Muscle layer of colon (tissue), 2 donors: ENCODE results near the gene CNTNAP5.

ENCODE experiments used
- H3K27ac ChIP-seq: one replicate; pipeline ENCODE4 v1.7.0; 2013; ENCODE audit warnings: low read depth, mild to moderate bottlenecking, low read length, moderate library complexity
- H3K27me3 ChIP-seq, 2 donors: one replicate each; pipeline ENCODE4 v1.7.0; 2013; ENCODE audit warnings: low read length in 2 of 2, mild to moderate bottlenecking in 2 of 2; ENCODE audit not compliant: insufficient read depth in 2 of 2, control insufficient read depth in 1 of 2
- H3K36me3 ChIP-seq: one replicate; pipeline ENCODE4 v1.7.0; 2013; ENCODE audit warnings: mild to moderate bottlenecking, low read length; ENCODE audit not compliant: insufficient read depth
- H3K4me1 ChIP-seq: one replicate; pipeline ENCODE4 v1.7.0; 2013; ENCODE audit warnings: mild to moderate bottlenecking, low read length; ENCODE audit not compliant: insufficient read depth
- H3K4me3 ChIP-seq, 2 donors: one replicate each; pipeline ENCODE4 v1.7.0; 2013; ENCODE audit warnings: low read length in 2 of 2, low read depth in 1 of 2, mild to moderate bottlenecking in 1 of 2, moderate library complexity in 1 of 2
- H3K9ac ChIP-seq: one replicate; pipeline ENCODE4 v1.7.0; 2013; ENCODE audit warnings: low read length
- H3K9me3 ChIP-seq: one replicate; pipeline ENCODE4 v1.7.0; 2013; ENCODE audit warnings: mild to moderate bottlenecking, low read length
- donor health status: abdominal sarcoma.
- donor health status: Adenocarcinoma of cecum.

CNTNAP5 gene

GRCh38 chr2:124211461-124211860, 186.4 kb downstream of the CNTNAP5 start:
- Histone ChIP-seq H3K9me3 (no peaks in the 10 kb centered on the region), H3K27me3 (no peaks in the 10 kb centered on the region), H3K36me3 (no peaks in the 10 kb centered on the region), H3K27ac (no peak overlapping the region), H3K4me3 (no peak overlapping the region), H3K4me1 (no peaks in the 10 kb centered on the region), H3K9ac (no peak overlapping the region)

- H3K27me3 ChIP-seq, result no peaks in the 10 kb centered on the region
These were observed 189.0 kb downstream of the CNTNAP5 start for GRCh38 chr2:124213977-124214587.

GRCh38 chr2:124246170-124246569, 221.1 kb downstream of the CNTNAP5 start:
- no peak overlapping the region for H3K9ac ChIP-seq
- no peaks in the 10 kb centered on the region for H3K27me3 ChIP-seq
- H3K36me3 ChIP-seq, result no peaks in the 10 kb centered on the region
- H3K4me1 ChIP-seq, result no peaks in the 10 kb centered on the region
- no peaks in the 10 kb centered on the region for H3K9me3 ChIP-seq
- H3K27ac ChIP-seq, result no peak overlapping the region
- no peak overlapping the region for H3K4me3 ChIP-seq

More at GRCh38 chr2:124213977-124214587, 189.0 kb downstream of the CNTNAP5 start:
- Histone ChIP-seq H3K9me3 (no peaks in the 10 kb centered on the region), H3K36me3 (no peaks in the 10 kb centered on the region), H3K9ac (no peak overlapping the region), H3K27ac (no peak overlapping the region), H3K4me1 (no peaks in the 10 kb centered on the region), H3K4me3 (no peak overlapping the region)

GRCh38 chr2:124248386-124248785, 223.3 kb downstream of the CNTNAP5 start:
- H3K4me1 ChIP-seq, result no peaks in the 10 kb centered on the region
- H3K4me3 ChIP-seq, result no peak overlapping the region
- H3K9me3 ChIP-seq, result no peaks in the 10 kb centered on the region
- no peaks in the 10 kb centered on the region for H3K27me3 ChIP-seq
- no peaks in the 10 kb centered on the region for H3K36me3 ChIP-seq
- no peak overlapping the region for H3K27ac ChIP-seq
- no peak overlapping the region for H3K9ac ChIP-seq

- no peaks in the 10 kb centered on the region for H3K27me3 ChIP-seq
- H3K27ac ChIP-seq, result no peak overlapping the region
- H3K36me3 ChIP-seq, result no peaks in the 10 kb centered on the region
- H3K4me1 ChIP-seq, result no peaks in the 10 kb centered on the region
- no peak overlapping the region for H3K9ac ChIP-seq
- no peak overlapping the region for H3K4me3 ChIP-seq
- no peaks in the 10 kb centered on the region for H3K9me3 ChIP-seq
These were observed 225.3 kb downstream of the CNTNAP5 start for GRCh38 chr2:124250433-124250832.

GRCh38 chr2:124254621-124255020, 229.5 kb downstream of the CNTNAP5 start:
- Histone ChIP-seq H3K4me3 (no peak overlapping the region), H3K9me3 (no peaks in the 10 kb centered on the region), H3K27me3 (no peaks in the 10 kb centered on the region), H3K4me1 (no peaks in the 10 kb centered on the region), H3K36me3 (no peaks in the 10 kb centered on the region), H3K27ac (no peak overlapping the region), H3K9ac (no peak overlapping the region)

GRCh38 chr2:124257120-124257519, 232.0 kb downstream of the CNTNAP5 start:
- Histone ChIP-seq H3K9ac (no peak overlapping the region), H3K9me3 (no peaks in the 10 kb centered on the region), H3K27ac (no peak overlapping the region), H3K4me1 (no peaks in the 10 kb centered on the region), H3K36me3 (no peaks in the 10 kb centered on the region), H3K27me3 (no peaks in the 10 kb centered on the region), H3K4me3 (no peak overlapping the region)

GRCh38 chr2:124258140-124258880, 233.2 kb downstream of the CNTNAP5 start:
- H3K36me3 ChIP-seq, result no peaks in the 10 kb centered on the region
- H3K27ac ChIP-seq, result no peak overlapping the region
- H3K4me3 ChIP-seq, result no peak overlapping the region
- no peaks in the 10 kb centered on the region for H3K4me1 ChIP-seq
- H3K27me3 ChIP-seq, result no peaks in the 10 kb centered on the region
- H3K9me3 ChIP-seq, result no peaks in the 10 kb centered on the region
- no peak overlapping the region for H3K9ac ChIP-seq

- Histone ChIP-seq H3K4me1 (no peaks in the 10 kb centered on the region), H3K4me3 (no peak overlapping the region), H3K9me3 (no peaks in the 10 kb centered on the region), H3K27me3 (no peaks in the 10 kb centered on the region), H3K27ac (no peak overlapping the region), H3K9ac (no peak overlapping the region), H3K36me3 (no peaks in the 10 kb centered on the region)
These were observed 236.4 kb downstream of the CNTNAP5 start for GRCh38 chr2:124261456-124261855.

GRCh38 chr2:124264551-124265091, 239.5 kb downstream of the CNTNAP5 start:
- H3K27ac ChIP-seq, result no peak overlapping the region
- no peaks in the 10 kb centered on the region for H3K27me3 ChIP-seq
- no peak overlapping the region for H3K4me3 ChIP-seq
- H3K4me1 ChIP-seq, result no peaks in the 10 kb centered on the region
- no peak overlapping the region for H3K9ac ChIP-seq
- H3K36me3 ChIP-seq, result no peaks in the 10 kb centered on the region
- H3K9me3 ChIP-seq, result no peaks in the 10 kb centered on the region

GRCh38 chr2:124267794-124268193, 242.7 kb downstream of the CNTNAP5 start:
- H3K9ac ChIP-seq, result no peak overlapping the region
- H3K4me1 ChIP-seq, result no peaks in the 10 kb centered on the region
- no peaks in the 10 kb centered on the region for H3K36me3 ChIP-seq
- no peaks in the 10 kb centered on the region for H3K27me3 ChIP-seq
- no peak overlapping the region for H3K4me3 ChIP-seq
- no peaks in the 10 kb centered on the region for H3K9me3 ChIP-seq
- H3K27ac ChIP-seq, result no peak overlapping the region
